Measurements from ENCODE around the gene HDAC2.

DNA sequence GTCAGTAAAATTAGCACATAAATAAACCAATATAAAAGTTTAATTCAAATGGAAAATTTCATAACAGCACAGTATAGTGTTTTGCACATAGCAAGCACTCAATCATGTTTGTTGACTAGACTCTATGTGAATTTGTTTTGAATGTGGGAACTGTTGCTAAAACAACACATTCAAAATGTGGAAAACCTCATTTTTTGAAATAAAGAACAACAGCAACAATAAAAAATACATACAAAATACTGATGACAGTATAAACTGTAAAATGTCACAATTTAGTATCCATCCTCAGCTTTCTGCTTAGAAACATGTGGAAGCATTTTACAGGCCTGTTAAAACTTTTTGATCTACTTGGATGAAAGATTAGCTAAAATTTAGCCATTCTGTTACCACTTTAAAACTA is 47.4 kb downstream of the HDAC2 start:
- TF ChIP-seq EZH2 (IDR thresholded peaks at IDR 0.05; ENCODE audit: low read length, unreplicated experiment) (no peak), CTCF (conservative IDR thresholded peaks at IDR 0.05; ENCODE audit: low read depth, low read length) (no peak), EZH2phosphoT487 (IDR thresholded peaks at IDR 0.05; ENCODE audit: borderline replicate concordance, low read length) (no peak)

All from PC-3 (cell line).